Hepatocyte (in vitro differentiated cells): ENCODE measurements around the gene SRPK2. TPM values are rescaled to one million over a fixed set of nuclear protein-coding genes. Genes with fewer than 3 reads are reported as not detected.

ENCODE experiments used
- DNase-seq: peaks from one replicate; pipeline ENCODE4 v3.0.0-alpha.2; 2016; ENCODE audit warnings: low spot score
- H2AFZ ChIP-seq: fragments of 200-600 bp; sonication (generic); 2 replicates; pipeline ENCODE4 v1.6.0; 2016; ENCODE audit warnings: antibody characterized with exemption, mild to moderate bottlenecking
- H3K27ac ChIP-seq: fragments of 200-600 bp; sonication (generic); 2 replicates; pipeline ENCODE4 v1.5.1; 2016; ENCODE audit warnings: mild to moderate bottlenecking
- H3K27me3 ChIP-seq: fragments of 200-600 bp; sonication (generic); 2 replicates; pipeline ENCODE4 v1.6.1; 2016
- H3K36me3 ChIP-seq: fragments of 200-600 bp; sonication (generic); replicated peaks from 2 replicates; pipeline ENCODE4 v1.5.1; 2016; ENCODE audit warnings: low read depth; ENCODE audit not compliant: insufficient read depth
- H3K4me1 ChIP-seq: fragments of 200-600 bp; sonication (generic); 2 replicates; pipeline ENCODE4 v1.5.1; 2016; ENCODE audit warnings: mild to moderate bottlenecking, moderate library complexity; ENCODE audit not compliant: insufficient read depth
- H3K4me2 ChIP-seq: fragments of 200-600 bp; sonication (generic); 2 replicates; pipeline ENCODE4 v1.6.0; 2016
- H3K4me3 ChIP-seq: fragments of 200-600 bp; sonication (generic); 2 replicates; pipeline ENCODE4 v1.5.1; 2016; ENCODE audit warnings: mild to moderate bottlenecking
- H3K79me2 ChIP-seq: fragments of 200-600 bp; sonication (generic); 2 replicates; pipeline ENCODE4 v1.6.0; 2017; ENCODE audit warnings: mild to moderate bottlenecking
- H3K9me2 ChIP-seq: fragments of 200-600 bp; sonication (generic); replicated peaks from 2 replicates; pipeline ENCODE4 v1.6.0; 2017; ENCODE audit warnings: mild to moderate bottlenecking; ENCODE audit not compliant: insufficient read depth
- H3K9me3 ChIP-seq: fragments of 200-600 bp; sonication (generic); 2 replicates; pipeline ENCODE4 v1.5.1; 2016; ENCODE audit warnings: low read depth, mild to moderate bottlenecking
- H4K20me1 ChIP-seq: fragments of 200-600 bp; sonication (generic); 2 replicates; pipeline ENCODE4 v1.6.0; 2016; ENCODE audit warnings: mild to moderate bottlenecking; ENCODE audit not compliant: insufficient read depth, poor library complexity, severe bottlenecking
- CTCF ChIP-seq: fragments of 200-600 bp; sonication (generic); IDR thresholded peaks from 2 replicates; pipeline ENCODE4 v1.5.1; 2016; ENCODE audit warnings: antibody characterized with exemption, mild to moderate bottlenecking; ENCODE audit not compliant: poor library complexity
- EZH2 ChIP-seq: fragments of 200-600 bp; sonication (generic); IDR thresholded peaks from 2 replicates; pipeline ENCODE4 v1.6.1; 2016; ENCODE audit warnings: antibody characterized with exemption, mild to moderate bottlenecking, borderline replicate concordance
- EZH2phosphoT487 ChIP-seq: fragments of 200-600 bp; sonication (generic); IDR thresholded peaks from one replicate; pipeline ENCODE4 v1.6.1; 2018; ENCODE audit warnings: antibody characterized with exemption, mild to moderate bottlenecking, low read depth, moderate library complexity; ENCODE audit not compliant: unreplicated experiment, severe bottlenecking
- WGBS: methylation state at CpG from one replicate; pipeline ENCODE4 v1.1.6; 2016; ENCODE audit warnings: low lambda C conversion rate; ENCODE audit errors: missing lambda C conversion rate; 5-methylcytosine and 5-hydroxymethylcytosine counted together
- polyA plus RNA-seq: library from polyadenylated mRNA; unstranded; fragments of >200 nt; fragmentation: Nextera tagmentation; extraction: Ambion mirVana; gene quantifications from 2 replicates; pipeline ENCODE4 v1.2.1, GENCODE V29; 2016
- total RNA-seq: library from RNA; depleted of rRNA; stranded (reverse); fragments of >200 nt; gene quantifications from 2 replicates; pipeline ENCODE4 v1.2.3, GENCODE V29; 2014

The SRPK2 gene
- total and polyA plus RNA-seq, 2 experiments from 2014 or later, result 41.4 to 46.1 TPM

DNA sequence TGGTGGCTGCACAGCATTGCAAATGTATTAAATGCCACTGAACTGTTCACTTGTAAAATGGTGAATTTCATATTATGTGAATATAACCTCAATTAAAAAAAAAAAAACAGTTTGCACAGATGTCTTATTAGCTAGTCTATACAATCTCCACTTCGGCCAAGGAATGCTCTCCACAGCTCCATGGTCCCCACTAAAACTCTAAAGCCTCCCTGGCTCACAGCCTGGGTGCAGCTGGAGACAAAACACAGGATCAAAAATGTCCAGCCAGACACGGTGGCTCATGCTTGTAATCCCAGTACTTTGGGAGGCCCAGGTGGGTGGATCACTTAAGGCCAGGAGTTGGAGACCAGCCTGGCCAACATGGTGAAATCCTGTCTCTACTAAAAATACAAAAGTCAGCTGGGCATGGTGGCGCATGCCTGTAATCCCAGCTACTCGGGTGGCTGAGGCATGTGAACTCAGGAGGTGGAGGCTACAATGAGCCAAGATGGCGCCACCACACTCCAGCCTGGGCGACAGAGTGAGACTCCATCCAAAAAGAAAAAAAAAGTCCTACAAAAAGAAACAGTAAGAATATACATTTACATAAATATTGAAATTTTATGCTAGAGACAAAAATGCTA, 66.0 kb downstream of the SRPK2 start:
- WGBS, result 89% methylated on average over 6 of the region's 6 CpGs
- Histone ChIP-seq H3K9me3 (no peaks in the 10 kb centered on the region), H3K9me2 (no peaks in the 10 kb centered on the region), H3K27ac (no peak overlapping the region), H3K36me3 (no peaks in the 10 kb centered on the region), H3K4me1 (no peaks in the 10 kb centered on the region), H3K4me2 (no peak overlapping the region), H3K79me2 (peaks cover 94% of the 10 kb centered on the region), H2AFZ (no peak overlapping the region), H4K20me1 (peaks cover 20% of the 10 kb centered on the region), H3K27me3 (no peaks in the 10 kb centered on the region), H3K4me3 (no peak overlapping the region)
- no peak for DNase-seq
- no peak for TF ChIP-seq EZH2phosphoT487
- no peak for TF ChIP-seq EZH2
- TF ChIP-seq CTCF, result no peak

DNA sequence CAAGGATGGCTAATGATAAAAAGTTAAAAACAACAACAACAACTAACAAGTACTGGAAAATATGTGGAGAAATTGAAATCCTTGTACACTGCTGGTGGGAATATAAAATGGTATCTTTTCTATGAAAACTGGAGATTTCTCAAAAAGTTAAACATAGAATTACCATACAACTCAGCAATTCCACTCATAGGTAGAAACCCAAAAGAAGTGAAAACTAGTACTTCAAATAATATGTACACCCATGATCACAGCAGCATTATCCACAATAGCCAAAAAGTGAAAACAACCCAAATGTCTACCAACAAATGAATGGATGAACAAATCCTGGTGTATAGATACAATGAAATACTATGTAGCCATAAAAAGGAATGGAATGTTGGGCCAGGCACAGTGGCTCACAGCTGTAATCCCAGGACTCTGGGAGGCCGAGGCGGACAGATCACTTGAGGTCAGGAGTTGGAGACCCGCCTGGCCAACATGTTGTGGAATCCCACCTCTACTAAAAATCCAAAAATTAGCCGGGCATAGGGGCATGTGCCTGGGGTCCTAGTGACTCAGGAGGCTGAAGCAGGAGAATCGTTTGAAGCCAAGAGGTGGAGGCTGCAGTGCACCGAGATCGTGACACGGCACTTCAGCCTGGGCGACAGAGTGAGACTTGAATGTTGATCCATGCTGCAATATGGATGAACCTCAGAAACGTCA, 66.8 kb downstream of the SRPK2 start:
- no peaks in the 10 kb centered on the region for H3K4me1 ChIP-seq
- H2AFZ ChIP-seq, result no peak overlapping the region
- no peak overlapping the region for H3K4me2 ChIP-seq
- H3K9me3 ChIP-seq, result no peaks in the 10 kb centered on the region
- no peak for DNase-seq
- TF ChIP-seq CTCF (no peak), EZH2 (no peak)
- H3K27me3 ChIP-seq, result no peaks in the 10 kb centered on the region
- H3K4me3 ChIP-seq, result no peak overlapping the region
- peaks cover 94% of the 10 kb centered on the region for H3K79me2 ChIP-seq
- H3K9me2 ChIP-seq, result no peaks in the 10 kb centered on the region
- 96% methylated on average over 10 of the region's 10 CpGs for WGBS
- H3K27ac ChIP-seq, result no peak overlapping the region
- H4K20me1 ChIP-seq, result peaks cover 18% of the 10 kb centered on the region
- no peaks in the 10 kb centered on the region for H3K36me3 ChIP-seq

- no peak overlapping the region for H2AFZ ChIP-seq
- peaks cover 18% of the 10 kb centered on the region for H4K20me1 ChIP-seq
- TF ChIP-seq EZH2phosphoT487, result no peak
- no peak for TF ChIP-seq CTCF
- TF ChIP-seq EZH2, result no peak
- H3K27ac ChIP-seq, result no peak overlapping the region
- no peaks in the 10 kb centered on the region for H3K27me3 ChIP-seq
- WGBS, result 98% methylated on average over 2 of the region's 2 CpGs
- H3K9me3 ChIP-seq, result no peaks in the 10 kb centered on the region
- peaks cover 5% of the 10 kb centered on the region for H3K4me1 ChIP-seq
- no peak for DNase-seq
- no peak overlapping the region for H3K4me3 ChIP-seq
- H3K9me2 ChIP-seq, result no peaks in the 10 kb centered on the region
- H3K79me2 ChIP-seq, result peaks cover 94% of the 10 kb centered on the region
- no peaks in the 10 kb centered on the region for H3K36me3 ChIP-seq
- no peak overlapping the region for H3K4me2 ChIP-seq
Measured at GRCh38 chr7:105320896-105321295, 67.8 kb downstream of the SRPK2 start.
